ENCODE results near the gene TMEM60. TPM values are rescaled to one million over a fixed set of nuclear protein-coding genes. Genes with fewer than 3 reads are reported as not detected.

TMEM60 gene
- total RNA-seq, 2 donors from 2014 or later = 7.6 to 11.3 TPM

- intact Hi-C loops (cut with DNase I) = no loop called here
Measured at GRCh38 chr7:77819021-77819420, 20.8 kb upstream of the TMEM60 start.

GRCh38 chr7:77813180-77813579 lies 14.9 kb upstream of the TMEM60 start:
- intact Hi-C loops (cut with DNase I) = no loop called here
- DNase-seq = no peak
- ATAC-seq = no peak

More at GRCh38 chr7:77819021-77819420, 20.8 kb upstream of the TMEM60 start:
- no peak for DNase-seq
- no peak for ATAC-seq

DNA sequence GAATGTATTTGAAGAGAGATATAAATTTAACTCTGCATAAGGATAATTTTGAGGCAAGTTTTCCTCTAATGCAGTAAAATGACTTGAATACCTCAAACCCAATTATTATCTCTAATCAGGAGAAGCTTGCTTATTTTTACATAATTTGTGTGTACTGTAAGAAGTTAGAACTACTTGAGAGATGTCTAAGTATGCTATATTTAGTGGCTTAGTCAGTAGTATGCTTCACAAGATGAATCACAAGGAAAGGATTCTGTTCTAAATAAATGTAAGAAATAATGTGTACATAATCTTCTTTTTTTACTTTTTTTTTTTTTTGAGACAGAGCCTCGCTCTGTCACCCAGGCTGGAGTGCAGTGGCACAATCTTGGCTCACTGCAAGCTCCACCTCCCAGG lies 14.1 kb upstream of the TMEM60 start:
- intact Hi-C loops (cut with DNase I) = no loop called here
- DNase-seq (no peak), ATAC-seq (peak in 1 of 2 donors; percentile 61)

- intact Hi-C loops (cut with DNase I) = no loop called here
Measured at GRCh38 chr7:77811516-77812289, 13.5 kb upstream of the TMEM60 start.

GRCh38 chr7:77808517-77808916 lies 10.3 kb upstream of the TMEM60 start:
- ATAC-seq = no peak
- no peak for DNase-seq
- intact Hi-C loops (cut with DNase I) = no loop called here

More at GRCh38 chr7:77811516-77812289, 13.5 kb upstream of the TMEM60 start:
- no peak for ATAC-seq
- no peak for DNase-seq

- ATAC-seq (no peak), DNase-seq (no peak)
- intact Hi-C loops (cut with DNase I) = no loop called here
Measured at GRCh38 chr7:77806425-77806824, 8.2 kb upstream of the TMEM60 start.

DNA sequence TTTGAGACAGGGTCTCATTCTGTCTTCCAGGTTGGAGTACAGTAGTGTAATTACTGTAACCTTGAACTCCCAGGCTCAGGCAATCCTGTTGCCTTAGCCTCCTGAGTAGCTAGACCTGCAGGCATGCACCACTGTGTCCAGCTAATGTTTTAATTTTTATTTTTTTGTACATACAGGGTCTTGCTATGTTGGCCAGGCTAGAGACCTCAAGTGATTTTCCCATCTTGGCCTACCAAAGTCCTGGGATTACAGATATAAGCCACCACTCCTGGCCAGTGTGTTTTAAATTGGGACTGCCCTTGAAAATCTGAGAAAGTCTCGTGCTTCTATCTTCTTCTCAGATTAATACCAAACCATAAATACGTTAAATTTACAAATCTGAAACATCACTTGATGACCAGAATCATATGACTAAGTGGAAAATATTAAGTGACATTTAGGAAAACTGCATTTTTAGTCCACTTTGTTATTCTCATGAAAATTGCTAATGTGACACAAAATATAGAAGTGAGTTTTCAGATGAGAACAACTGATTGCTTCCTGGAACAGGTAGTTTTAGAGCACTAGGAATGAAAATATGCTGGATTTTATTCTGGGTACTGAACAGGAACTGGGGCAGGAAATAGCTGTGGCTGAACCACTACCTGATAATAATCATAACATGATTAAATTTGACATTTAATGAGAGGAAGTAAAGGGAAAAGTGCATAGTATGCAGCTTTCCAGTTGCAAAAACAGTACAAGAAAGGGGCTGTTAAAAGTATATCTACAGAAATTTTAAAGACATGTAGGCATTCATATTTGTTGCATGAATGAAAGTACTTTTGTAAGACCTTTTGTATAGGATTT lies 4.5 kb upstream of the TMEM60 start:
- ATAC-seq = no peak
- no peak for DNase-seq
- intact Hi-C loops (cut with DNase I) = no loop called here

GRCh38 chr7:77800730-77801129 lies 2.5 kb upstream of the TMEM60 start:
- DNase-seq (no peak), ATAC-seq (no peak)
- intact Hi-C loops (cut with DNase I) = no loop called here

- intact Hi-C loops (cut with DNase I) = no loop called here
- ATAC-seq = no peak
- DNase-seq = no peak
Measured at GRCh38 chr7:77800158-77800557, 1.9 kb upstream of the TMEM60 start.

DNA sequence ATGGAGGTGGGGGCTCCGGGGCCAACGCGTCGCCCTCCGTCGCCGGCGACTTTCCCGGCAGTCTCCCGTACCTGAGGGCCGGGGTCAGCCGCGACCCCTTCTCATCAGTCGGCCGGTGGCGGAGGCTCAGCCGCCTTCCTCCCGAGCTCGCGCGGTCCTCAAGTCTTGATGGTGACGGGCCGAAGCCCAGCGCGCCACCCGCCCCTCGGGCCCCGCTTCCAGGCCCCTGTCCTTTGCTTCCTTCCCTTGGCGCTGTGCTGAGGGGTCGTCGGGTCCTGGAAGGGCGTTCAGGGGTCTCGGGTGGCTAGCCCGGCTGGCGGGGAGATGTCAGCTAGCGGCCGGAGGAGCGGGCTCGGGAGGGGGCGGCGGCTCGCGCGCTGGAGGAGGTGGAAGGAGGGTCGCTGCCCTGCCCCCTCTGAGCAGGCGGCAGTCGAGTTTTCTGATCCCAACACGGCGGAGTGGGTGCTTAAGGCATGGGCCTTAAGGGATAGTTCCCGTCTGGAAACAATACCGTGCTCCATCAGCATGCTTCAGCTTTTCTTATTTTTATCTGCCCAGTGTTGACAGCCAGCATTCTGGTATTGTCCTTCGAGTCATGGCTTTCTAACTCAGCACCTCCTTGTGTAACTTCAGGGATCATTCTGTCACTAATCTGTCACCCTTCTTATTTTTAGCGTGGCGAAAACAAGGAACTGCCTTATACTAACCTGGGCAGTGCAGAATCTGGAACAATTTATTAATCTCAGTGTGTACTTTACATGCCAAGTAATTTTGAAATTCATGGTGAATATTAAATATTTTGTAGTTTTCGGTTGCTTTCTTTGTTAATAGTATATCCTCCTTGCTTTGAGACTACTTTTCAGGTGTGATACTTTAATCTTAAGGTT lies 1.1 kb upstream of the TMEM60 start:
- intact Hi-C loops (cut with DNase I) = no loop called here
- ATAC-seq = peak; percentile 4 to 9
- peak; percentile 48 for DNase-seq

GRCh38 chr7:77797734-77798393 lies 370 bp downstream of the TMEM60 start:
- ATAC-seq (peak; percentile 9 to 38), DNase-seq (peak; percentile 54)
- intact Hi-C loops (cut with DNase I) = no loop called here

DNA sequence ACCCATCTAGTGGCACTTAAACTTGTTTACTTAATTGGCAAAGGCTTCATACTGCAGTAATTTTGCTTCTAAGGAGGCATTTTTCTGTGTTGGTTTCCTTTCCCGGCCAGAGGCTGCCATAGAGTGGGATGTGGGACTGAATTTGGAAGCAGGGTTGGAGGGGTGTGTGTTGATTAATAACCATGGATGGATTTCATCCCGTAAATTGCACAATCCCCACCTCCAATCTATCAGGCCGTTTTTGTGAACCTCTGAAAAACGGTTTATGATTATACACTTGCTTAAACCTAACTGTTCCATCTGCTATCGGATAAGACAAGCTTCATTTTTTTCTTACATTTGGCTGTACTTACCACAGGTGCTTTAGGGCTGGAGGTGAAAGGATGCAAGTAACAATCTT lies 1.3 kb downstream of the TMEM60 start:
- DNase-seq (no peak), ATAC-seq (no peak)
- intact Hi-C loops (cut with DNase I) = no loop called here

GRCh38 chr7:77796109-77796508 lies 2.1 kb downstream of the TMEM60 start:
- DNase-seq (no peak), ATAC-seq (no peak)
- intact Hi-C loops (cut with DNase I) = no loop called here

DNA sequence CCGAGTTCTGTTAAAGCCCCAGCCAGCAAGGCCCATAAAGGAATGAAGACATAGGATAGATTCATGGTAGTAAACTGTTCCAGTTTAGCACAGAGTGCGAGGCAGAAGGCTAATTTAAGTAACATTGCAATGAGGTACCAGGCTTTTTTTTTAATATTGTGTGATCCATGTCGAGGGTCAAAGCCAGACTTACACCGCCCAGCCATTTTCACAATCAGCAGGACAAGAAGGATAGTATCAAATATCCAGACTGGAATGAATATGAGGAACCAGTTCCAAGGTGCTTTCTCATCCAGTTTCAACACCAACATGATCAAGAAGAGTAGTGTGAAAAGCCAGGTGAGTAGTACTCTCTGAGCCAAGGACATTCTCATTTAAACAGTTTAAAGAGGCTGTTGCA lies 4.2 kb downstream of the TMEM60 start:
- no peak for ATAC-seq
- intact Hi-C loops (cut with DNase I) = no loop called here
- no peak for DNase-seq

- ATAC-seq = no peak
- DNase-seq = no peak
Measured at GRCh38 chr7:77791956-77792355, 6.3 kb downstream of the TMEM60 start.

GRCh38 chr7:77791336-77791735 lies 6.9 kb downstream of the TMEM60 start:
- ATAC-seq = no peak

More at GRCh38 chr7:77791956-77792355, 6.3 kb downstream of the TMEM60 start:
- intact Hi-C loops (cut with DNase I) = no loop called here

GRCh38 chr7:77788327-77788902 lies 9.8 kb downstream of the TMEM60 start:
- DNase-seq = no peak
- intact Hi-C loops (cut with DNase I) = no loop called here
- ATAC-seq = no peak

More at GRCh38 chr7:77791336-77791735, 6.9 kb downstream of the TMEM60 start:
- no peak for DNase-seq
- intact Hi-C loops (cut with DNase I) = no loop called here

DNA sequence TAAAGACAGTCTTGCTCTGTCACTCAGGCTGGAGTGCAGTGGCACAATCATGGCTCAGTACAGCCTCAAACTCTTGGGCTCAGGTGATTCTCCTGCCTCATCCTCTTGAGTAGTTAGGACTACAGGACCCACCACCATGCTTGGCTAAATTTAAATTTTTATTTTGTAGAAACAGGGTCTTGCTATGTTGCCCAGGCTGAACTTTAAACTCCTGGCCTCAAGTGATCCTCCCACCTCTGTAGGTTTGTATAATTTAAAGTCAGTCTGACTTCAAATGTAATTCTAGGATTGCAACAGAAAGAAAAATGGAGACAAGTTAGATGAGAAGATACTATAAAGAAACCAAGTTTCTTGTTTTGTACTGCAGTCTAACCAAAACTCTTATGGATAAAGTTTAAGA lies 11.5 kb downstream of the TMEM60 start:
- intact Hi-C loops (cut with DNase I) = no loop called here

DNA sequence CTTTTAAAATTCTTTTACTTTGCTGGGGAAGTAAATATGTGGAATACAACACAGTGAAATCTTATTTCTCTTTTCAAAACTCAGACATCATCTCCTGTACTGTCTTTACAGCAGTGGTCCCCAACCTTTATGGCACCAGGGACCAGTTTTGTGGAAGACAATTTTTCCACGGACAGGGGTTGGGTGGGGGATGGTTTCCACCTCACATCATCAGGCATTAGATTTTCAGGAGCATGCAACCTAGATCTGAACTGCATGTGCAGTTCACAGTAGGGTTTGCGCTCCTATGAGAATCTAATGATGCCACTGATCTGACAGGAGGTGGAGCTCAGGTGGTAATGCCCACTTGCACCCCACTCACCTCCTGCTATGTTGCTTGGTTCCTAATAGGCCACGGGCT lies 12.2 kb downstream of the TMEM60 start:
- ATAC-seq (no peak), DNase-seq (no peak)
- intact Hi-C loops (cut with DNase I) = no loop called here

More for the DNA sequence above, 11.5 kb downstream of the TMEM60 start:
- ATAC-seq (no peak), DNase-seq (no peak)

All from left cardiac atrium (tissue), 4 donors.